Aorta (tissue), 5 donors: ENCODE results near the gene MTM1. TPM values are rescaled to one million over a fixed set of nuclear protein-coding genes. Genes with fewer than 3 reads are reported as not detected.

Experiments used
- ATAC-seq: fragments of 200-7000 bp; cut with Tn5 transposase; one replicate; pipeline ENCODE4 v1.9.1; 2022; ENCODE audit warnings: moderate library complexity; ENCODE audit not compliant: low FRiP score
- DNase-seq, 2 donors: peaks; one replicate each; pipeline ENCODE4 v3.0.0-alpha.2; 2020
- H3K27ac ChIP-seq, 2 donors: one replicate each; pipeline ENCODE4 v1.5.1; 2013; ENCODE audit warnings: low read length in 2 of 2, mild to moderate bottlenecking in 2 of 2, moderate library complexity in 2 of 2, control low read depth in 1 of 2, inconsistent platforms in 1 of 2, low read depth in 1 of 2
- H3K27me3 ChIP-seq, 2 donors: one replicate each; pipeline ENCODE4 v1.6.1; 2013; ENCODE audit warnings: control low read depth in 1 of 2, low read length in 1 of 2, mild to moderate bottlenecking in 1 of 2, moderate library complexity in 1 of 2; ENCODE audit not compliant: insufficient read depth in 2 of 2, control insufficient read depth in 1 of 2
- H3K36me3 ChIP-seq, 2 donors: one replicate each; pipeline ENCODE4 v1.6.1; 2013; ENCODE audit warnings: control low read depth in 1 of 2, low read length in 1 of 2, mild to moderate bottlenecking in 1 of 2; ENCODE audit not compliant: insufficient read depth in 2 of 2, control insufficient read depth in 1 of 2
- H3K4me1 ChIP-seq, 2 donors: one replicate each; pipeline ENCODE4 v1.6.1; 2013; ENCODE audit warnings: low read length in 2 of 2, control low read depth in 1 of 2, mild to moderate bottlenecking in 1 of 2, moderate library complexity in 1 of 2; ENCODE audit not compliant: insufficient read depth in 2 of 2, control insufficient read depth in 1 of 2
- H3K4me3 ChIP-seq, 2 donors: one replicate each; pipeline ENCODE4 v1.5.1; 2013; ENCODE audit warnings: low read length in 2 of 2, control low read depth in 1 of 2, mild to moderate bottlenecking in 1 of 2
- H3K9me3 ChIP-seq: one replicate; pipeline ENCODE4 v1.6.1; 2013; ENCODE audit warnings: mild to moderate bottlenecking, low read length; ENCODE audit not compliant: control insufficient read depth
- WGBS, 2 donors: extraction: QIAGEN DNeasy Blood & Tissue Kit; methylation state at CpG; one replicate each; pipeline ENCODE4 v1.1.7; 2013; 5-methylcytosine and 5-hydroxymethylcytosine counted together
- intact Hi-C, 2 donors: fragments of 100-400 bp; cut with DNase I; formaldehyde crosslinking; loops; one replicate each; pipeline versions ENCODE4 v1.14.2 to v1.15.0; 2022
- long read RNA-seq, 2 donors: library from polyadenylated mRNA; unstranded; transcript quantifications; one replicate each; pipeline ENCODE4 v2.0.0, GENCODE V29; 2020 to 2021
- polyA plus RNA-seq, 2 donors: library from polyadenylated mRNA; stranded (reverse); fragments of 200-250 nt; gene quantifications; one replicate each; pipeline ENCODE4 v1.2.3, GENCODE V29; 2013
- total RNA-seq, 2 donors: library from RNA; stranded (reverse); fragmentation: NEBNext Ultra II Directional; extraction: Animal tissue kit (Norgen Biotek cat#: 25700); gene quantifications; one replicate each; pipeline ENCODE4 v1.2.1, GENCODE V29; 2021
- donor health status: healthy with polysubstance abuse.
- donor health status: Bipolar disorder and iron deficiency.
- donor health status: DM: no; HTN: no; CAD: no.
- donor health status: DM: no; HTN: no; CAD: no.
- donor health status: DM: yes; HTN: yes; CAD: no.

The MTM1 gene
- 10 to 100 TPM; 13.6 to 20.5 TPM for total RNA-seq
- polyA plus RNA-seq: 1 to 10 TPM; 5.5 to 8.4 TPM
- long read RNA-seq, donor 1, partial matches to known transcripts: 2 of 8 reads
- long read RNA-seq, donor 1, other reads (novel, unspliced or antisense): 1 of 8 reads
- long read RNA-seq, donor 2, transcript MTM1-203 (15 exons, 3,593 nt): major isoform, 5 of 18 reads
- long read RNA-seq, donor 2, partial matches to known transcripts: 2 of 18 reads
- long read RNA-seq, donor 2, other reads (novel, unspliced or antisense): 9 of 18 reads

- peak within 1 kb of the TSS; percentile 30 to 40 for H3K4me3 ChIP-seq
- WGBS, 2 donors: 0 to 31% methylated on average over 75 to 89 of the region's 89 CpGs
- intact Hi-C loops: loop anchor here in 1 of 2 donors (1.0 kb wide), 1 partner anchor 60 kb away; no protein-coding TSS in a partner anchor
- no peaks in the 10 kb centered on the region for H3K9me3 ChIP-seq
- peak within 1 kb of the TSS in 1 of 2 donors; percentile 39 for H3K27ac ChIP-seq
- ATAC-seq: peak; percentile 96
- no peaks in the 10 kb centered on the region for H3K36me3 ChIP-seq
- no peaks in the 10 kb centered on the region for H3K4me1 ChIP-seq
- H3K27me3 ChIP-seq: no peaks in the 10 kb centered on the region
- peak; percentile 96 to 98 for DNase-seq
These were observed at the start of gene MTM1 for GRCh38 chrX:150568320-150569154. Gene MTM1, plus strand, starts transcription at chrX:150568621. Its CDS starts 23,994 bp downstream, at chrX:150592615.

GRCh38 chrX:150522494-150522893, 45.9 kb upstream of the MTM1 start:
- intact Hi-C loops: no loop called here
- ATAC-seq (no peak), DNase-seq (no peak)
- Histone ChIP-seq H3K27me3 (no peaks in the 10 kb centered on the region), H3K4me1 (peaks cover 0 to 3% of the 10 kb centered on the region in 2 donors), H3K36me3 (no peaks in the 10 kb centered on the region), H3K27ac (no peak overlapping the region), H3K9me3 (no peaks in the 10 kb centered on the region), H3K4me3 (no peak overlapping the region)
- WGBS, 2 donors: 71 to 96% methylated on average over 2 of the region's 2 CpGs

GRCh38 chrX:150525061-150525919, 43.1 kb upstream of the MTM1 start:
- H3K27me3 ChIP-seq: no peaks in the 10 kb centered on the region
- H3K9me3 ChIP-seq: no peaks in the 10 kb centered on the region
- no peak overlapping the region for H3K27ac ChIP-seq
- no peaks in the 10 kb centered on the region for H3K36me3 ChIP-seq
- DNase-seq (peak; percentile 75 to 84), ATAC-seq (peak; percentile 67)
- peaks cover 0 to 3% of the 10 kb centered on the region in 2 donors for H3K4me1 ChIP-seq
- intact Hi-C loops: no loop called here
- no peak overlapping the region for H3K4me3 ChIP-seq
- 46 to 56% methylated on average over 10 of the region's 10 CpGs for WGBS, 2 donors

- intact Hi-C loops: no loop called here
These were observed 41.7 kb upstream of the MTM1 start for GRCh38 chrX:150526692-150527091.

GRCh38 chrX:150527108-150527507, 41.3 kb upstream of the MTM1 start:
- no peaks in the 10 kb centered on the region for H3K36me3 ChIP-seq
- 71 to 97% methylated on average over 3 of the region's 3 CpGs for WGBS, 2 donors
- H3K9me3 ChIP-seq: no peaks in the 10 kb centered on the region
- intact Hi-C loops: no loop called here
- H3K27ac ChIP-seq: no peak overlapping the region
- no peaks in the 10 kb centered on the region for H3K27me3 ChIP-seq
- no peak for DNase-seq
- H3K4me3 ChIP-seq: no peak overlapping the region
- ATAC-seq: no peak
- peaks cover 0 to 3% of the 10 kb centered on the region in 2 donors for H3K4me1 ChIP-seq

More at GRCh38 chrX:150526692-150527091, 41.7 kb upstream of the MTM1 start:
- DNase-seq: no peak
- Histone ChIP-seq H3K4me3 (no peak overlapping the region), H3K36me3 (no peaks in the 10 kb centered on the region), H3K27ac (no peak overlapping the region), H3K4me1 (peaks cover 0 to 3% of the 10 kb centered on the region in 2 donors), H3K27me3 (no peaks in the 10 kb centered on the region), H3K9me3 (no peaks in the 10 kb centered on the region)
- WGBS, 2 donors: 71 to 82% methylated on average over 7 of the region's 7 CpGs
- no peak for ATAC-seq

- H3K27me3 ChIP-seq: no peaks in the 10 kb centered on the region
- WGBS, 2 donors: 90 to 97% methylated on average over 3 of the region's 3 CpGs
- no peak overlapping the region for H3K4me3 ChIP-seq
- H3K27ac ChIP-seq: no peak overlapping the region
- H3K9me3 ChIP-seq: no peaks in the 10 kb centered on the region
- no peak for ATAC-seq
- intact Hi-C loops: no loop called here
- no peaks in the 10 kb centered on the region for H3K4me1 ChIP-seq
- no peak for DNase-seq
- H3K36me3 ChIP-seq: no peaks in the 10 kb centered on the region
These were observed 38.8 kb upstream of the MTM1 start for GRCh38 chrX:150529587-150529986.

- intact Hi-C loops: no loop called here
- no peak for DNase-seq
- Histone ChIP-seq H3K4me3 (no peak overlapping the region), H3K4me1 (no peaks in the 10 kb centered on the region), H3K9me3 (no peaks in the 10 kb centered on the region), H3K27ac (no peak overlapping the region), H3K36me3 (no peaks in the 10 kb centered on the region), H3K27me3 (no peaks in the 10 kb centered on the region)
- WGBS, 2 donors: 56 to 61% methylated on average over 7 of the region's 7 CpGs
- no peak for ATAC-seq
These were observed 37.6 kb upstream of the MTM1 start for GRCh38 chrX:150530821-150531220.

- Histone ChIP-seq H3K27ac (peak overlapping the region in 1 of 2 donors; percentile 18), H3K4me1 (no peaks in the 10 kb centered on the region), H3K36me3 (no peaks in the 10 kb centered on the region), H3K9me3 (no peaks in the 10 kb centered on the region), H3K4me3 (no peak overlapping the region), H3K27me3 (no peaks in the 10 kb centered on the region)
- intact Hi-C loops: no loop called here
- ATAC-seq: no peak
- WGBS, 2 donors: 15 to 16% methylated on average over 4 of the region's 4 CpGs
- DNase-seq: no peak
These were observed 37.0 kb upstream of the MTM1 start for GRCh38 chrX:150531467-150531866.
